Aorta (tissue), 5 donors: ENCODE data around the gene ANKRD44. TPM values are rescaled to one million over a fixed set of nuclear protein-coding genes. Genes with fewer than 3 reads are reported as not detected.
A peak's percentile ranks its signal among the peaks of the same experiment; 100 is the strongest.

ENCODE experiments used
- ATAC-seq: fragments of 200-7000 bp; cut with Tn5 transposase; one replicate; pipeline ENCODE4 v1.9.1; 2022; ENCODE audit warnings: moderate library complexity; ENCODE audit not compliant: low FRiP score
- DNase-seq, 2 donors: peaks; one replicate each; pipeline ENCODE4 v3.0.0-alpha.2; 2020
- H3K27ac ChIP-seq, 2 donors: one replicate each; pipeline ENCODE4 v1.5.1; 2013; ENCODE audit warnings: low read length in 2 of 2, mild to moderate bottlenecking in 2 of 2, moderate library complexity in 2 of 2, control low read depth in 1 of 2, inconsistent platforms in 1 of 2, low read depth in 1 of 2
- H3K27me3 ChIP-seq, 2 donors: one replicate each; pipeline ENCODE4 v1.6.1; 2013; ENCODE audit warnings: control low read depth in 1 of 2, low read length in 1 of 2, mild to moderate bottlenecking in 1 of 2, moderate library complexity in 1 of 2; ENCODE audit not compliant: insufficient read depth in 2 of 2, control insufficient read depth in 1 of 2
- H3K36me3 ChIP-seq, 2 donors: one replicate each; pipeline ENCODE4 v1.6.1; 2013; ENCODE audit warnings: control low read depth in 1 of 2, low read length in 1 of 2, mild to moderate bottlenecking in 1 of 2; ENCODE audit not compliant: insufficient read depth in 2 of 2, control insufficient read depth in 1 of 2
- H3K4me1 ChIP-seq, 2 donors: one replicate each; pipeline ENCODE4 v1.6.1; 2013; ENCODE audit warnings: low read length in 2 of 2, control low read depth in 1 of 2, mild to moderate bottlenecking in 1 of 2, moderate library complexity in 1 of 2; ENCODE audit not compliant: insufficient read depth in 2 of 2, control insufficient read depth in 1 of 2
- H3K4me3 ChIP-seq, 2 donors: one replicate each; pipeline ENCODE4 v1.5.1; 2013; ENCODE audit warnings: low read length in 2 of 2, control low read depth in 1 of 2, mild to moderate bottlenecking in 1 of 2
- H3K9me3 ChIP-seq: one replicate; pipeline ENCODE4 v1.6.1; 2013; ENCODE audit warnings: mild to moderate bottlenecking, low read length; ENCODE audit not compliant: control insufficient read depth
- WGBS, 2 donors: extraction: QIAGEN DNeasy Blood & Tissue Kit; methylation state at CpG; one replicate each; pipeline ENCODE4 v1.1.7; 2013; 5-methylcytosine and 5-hydroxymethylcytosine counted together
- intact Hi-C, 2 donors: fragments of 100-400 bp; cut with DNase I; formaldehyde crosslinking; loops; one replicate each; pipeline versions ENCODE4 v1.14.2 to v1.15.0; 2022
- polyA plus RNA-seq, 2 donors: library from polyadenylated mRNA; stranded (reverse); fragments of 200-250 nt; gene quantifications; one replicate each; pipeline ENCODE4 v1.2.3, GENCODE V29; 2013
- total RNA-seq, 2 donors: library from RNA; stranded (reverse); fragmentation: NEBNext Ultra II Directional; extraction: Animal tissue kit (Norgen Biotek cat#: 25700); gene quantifications; one replicate each; pipeline ENCODE4 v1.2.1, GENCODE V29; 2021
- donor health status: healthy with polysubstance abuse.
- donor health status: Bipolar disorder and iron deficiency.
- donor health status: DM: no; HTN: no; CAD: no.
- donor health status: DM: no; HTN: no; CAD: no.
- donor health status: DM: yes; HTN: yes; CAD: no.

The ANKRD44 gene
- total and polyA plus RNA-seq, 4 donors: 4.5 to 62.6 (median 33.8) TPM

DNA sequence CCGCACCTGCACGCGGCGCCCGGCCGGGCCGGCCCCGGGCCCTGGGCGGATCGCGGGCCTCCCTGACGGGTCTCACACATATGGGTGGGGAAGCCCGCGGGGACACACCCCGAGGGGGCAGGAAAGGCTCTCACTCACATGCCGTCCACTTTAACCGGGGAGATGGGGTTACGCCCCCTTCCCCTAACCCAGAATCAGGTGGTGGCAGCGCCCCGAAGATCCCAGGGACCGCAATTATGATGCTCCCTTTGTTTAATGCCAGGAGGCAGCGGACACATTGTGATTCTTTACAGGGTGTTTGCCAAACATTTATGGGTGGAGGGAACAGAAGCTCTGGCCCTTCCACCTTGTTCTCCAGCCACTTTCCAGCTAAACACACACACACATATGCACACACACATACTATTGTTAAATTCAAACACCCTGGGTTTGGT is 424 bp upstream of the ANKRD44 start:
- intact Hi-C loops: loop anchor here (2.0 to 10.0 kb wide), 3 partner anchors 120 to 296 kb away; no protein-coding TSS in a partner anchor

DNA sequence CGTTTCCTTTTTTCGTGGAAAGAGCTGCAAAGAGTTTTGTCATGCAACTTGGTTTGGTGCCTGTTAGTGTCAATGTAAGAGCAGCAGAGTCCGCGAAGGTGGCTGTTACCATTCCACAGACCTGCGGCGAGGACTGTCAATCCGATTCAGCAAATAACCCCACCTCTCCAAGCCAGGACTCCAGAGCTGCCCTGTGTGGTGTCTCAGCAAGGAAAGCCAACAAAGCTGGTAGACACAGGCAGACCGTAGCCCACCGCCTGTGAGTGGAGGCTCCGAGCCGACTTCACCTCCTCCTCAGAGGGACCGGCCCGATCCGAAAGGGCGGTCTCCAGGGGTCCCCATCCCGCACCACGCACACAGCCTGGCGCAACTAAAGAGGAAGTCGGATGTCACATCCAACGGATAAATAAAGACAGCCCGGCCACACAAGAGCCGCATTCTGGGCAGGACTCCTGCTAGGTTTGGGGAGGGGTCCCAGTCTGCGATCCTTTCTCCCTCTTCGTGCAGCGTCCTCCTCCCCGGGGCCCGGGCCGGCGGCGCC is 819 bp downstream of the ANKRD44 start:
- Histone ChIP-seq H3K4me3 (peak overlapping the region; percentile 78 to 97), H3K27ac (peak overlapping the region; percentile 43 to 55), H3K36me3 (no peaks in the 10 kb centered on the region), H3K9me3 (no peaks in the 10 kb centered on the region), H3K4me1 (peaks cover 2 to 9% of the 10 kb centered on the region in 2 donors), H3K27me3 (no peaks in the 10 kb centered on the region)
- ATAC-seq (peak; percentile 20), DNase-seq (peak; percentile 59 to 78)
- WGBS, 2 donors: 1% methylated on average over 30 of the region's 30 CpGs
- intact Hi-C loops: loop anchor here (2.0 to 10.0 kb wide), 5 partner anchors 55 to 295 kb away; no protein-coding TSS in a partner anchor

More for the DNA sequence above, 424 bp upstream of the ANKRD44 start:
- Histone ChIP-seq H3K4me1 (peaks cover under 1 to 7% of the 10 kb centered on the region in 2 donors), H3K4me3 (peak overlapping the region; percentile 78 to 97), H3K27ac (peak overlapping the region in 1 of 2 donors; percentile 86), H3K27me3 (no peaks in the 10 kb centered on the region), H3K36me3 (no peaks in the 10 kb centered on the region), H3K9me3 (no peaks in the 10 kb centered on the region)
- 0 to 1% methylated on average over 19 to 22 of the region's 22 CpGs for whole genome bisulfite sequencing, 2 donors
- DNase-seq (no peak), ATAC-seq (no peak)

DNA sequence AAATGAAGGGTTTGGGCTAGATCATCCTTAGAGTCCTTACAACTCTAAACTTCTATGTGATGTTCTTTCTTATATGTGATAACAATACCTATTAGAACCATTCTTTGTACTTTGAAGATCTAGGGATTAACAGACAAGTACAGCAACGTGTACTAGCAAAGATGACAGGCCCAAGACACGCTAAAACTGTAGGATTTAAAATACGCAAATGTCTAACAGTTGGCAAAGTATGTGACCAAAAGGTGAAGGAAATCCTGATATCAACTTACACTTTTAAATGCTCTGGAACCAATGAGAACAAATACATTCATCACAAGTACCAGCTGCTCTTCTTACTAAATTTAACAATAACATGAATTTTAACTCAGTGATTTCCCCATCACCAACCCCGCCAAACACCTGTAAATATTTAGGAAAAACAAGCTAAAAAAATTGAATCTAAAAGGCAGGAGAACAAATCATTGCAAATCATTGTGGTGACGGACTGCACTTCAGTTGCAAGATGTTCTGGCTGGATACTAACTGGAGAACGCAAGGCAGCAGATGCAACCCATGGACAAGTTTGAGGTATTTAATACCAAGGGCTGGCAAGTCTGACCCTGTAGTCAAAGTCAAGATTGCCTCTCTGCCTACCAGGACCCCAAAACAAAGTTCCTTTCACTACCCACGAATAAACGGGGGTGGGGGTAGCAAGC is 1.4 kb downstream of the ANKRD44 start:
- Histone ChIP-seq H3K27ac (peak overlapping the region; percentile 43 to 55), H3K9me3 (no peaks in the 10 kb centered on the region), H3K36me3 (no peaks in the 10 kb centered on the region), H3K4me1 (peaks cover 2 to 9% of the 10 kb centered on the region in 2 donors), H3K4me3 (peak overlapping the region; percentile 78 to 97), H3K27me3 (no peaks in the 10 kb centered on the region)
- DNase-seq (no peak), ATAC-seq (no peak)
- WGBS, 2 donors: 40 to 51% methylated on average over 8 of the region's 8 CpGs
- intact Hi-C loops: loop anchor here in 1 of 2 donors (2.0 to 10.0 kb wide), 2 partner anchors 54 to 112 kb away; no protein-coding TSS in a partner anchor

DNA sequence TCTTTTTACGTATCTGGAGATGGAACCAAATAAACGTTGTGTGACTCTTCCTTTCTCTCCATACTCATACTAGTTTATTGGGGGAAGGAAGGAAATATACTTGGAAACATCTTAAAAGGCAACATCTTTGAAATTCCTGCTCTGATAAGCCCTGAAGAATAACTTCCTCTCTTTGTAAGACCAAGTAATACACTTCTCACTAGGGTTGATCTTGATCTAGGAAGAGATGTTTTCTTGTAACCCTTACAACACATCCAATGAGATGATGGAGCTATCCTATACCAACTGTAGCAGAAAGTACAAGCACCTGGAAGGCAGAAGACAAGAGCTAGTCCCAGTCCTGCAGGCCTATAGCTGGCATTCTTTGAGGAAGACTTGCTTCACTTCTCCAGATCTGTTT is 2.0 kb downstream of the ANKRD44 start:
- 42 to 49% methylated on average over 2 of the region's 2 CpGs for WGBS, 2 donors
- no peaks in the 10 kb centered on the region for H3K9me3 ChIP-seq
- H3K27ac ChIP-seq: peak overlapping the region; percentile 45 to 54
- no peak for DNase-seq
- H3K4me3 ChIP-seq: peak overlapping the region in 1 of 2 donors; percentile 78
- no peak for ATAC-seq
- no peaks in the 10 kb centered on the region for H3K27me3 ChIP-seq
- intact Hi-C loops: loop anchor here in 1 of 2 donors (2.0 to 10.0 kb wide), 2 partner anchors 54 to 112 kb away; no protein-coding TSS in a partner anchor
- H3K4me1 ChIP-seq: peaks cover 2 to 9% of the 10 kb centered on the region in 2 donors
- H3K36me3 ChIP-seq: no peaks in the 10 kb centered on the region

DNA sequence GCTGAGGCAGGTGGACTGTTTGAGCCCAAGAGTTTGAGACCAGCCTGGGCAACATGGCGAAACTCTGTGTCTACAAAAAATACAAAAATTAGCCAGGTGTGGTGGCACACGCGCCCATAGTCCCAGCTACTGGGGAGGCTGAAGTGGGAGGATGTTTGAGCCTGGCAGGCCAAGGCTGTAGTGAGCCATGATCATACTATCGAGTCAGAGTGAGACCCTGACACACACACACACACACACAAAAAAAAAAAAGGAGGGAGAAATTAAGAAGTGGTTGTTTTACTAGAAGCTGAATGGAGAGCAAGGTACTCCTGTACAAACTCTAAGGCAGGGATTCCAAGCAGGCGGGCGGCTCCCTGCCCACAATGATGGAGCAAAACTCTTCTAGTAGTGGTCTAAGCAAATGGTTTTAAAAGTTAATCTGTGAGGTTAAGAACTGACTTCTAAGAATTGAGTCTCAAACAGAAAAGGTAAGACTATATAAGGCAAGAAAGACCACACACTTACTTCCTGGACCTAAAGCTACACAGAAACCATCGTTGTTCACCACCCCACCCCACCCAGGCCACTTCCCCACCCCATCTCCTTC is 2.6 kb downstream of the ANKRD44 start:
- no peaks in the 10 kb centered on the region for H3K36me3 ChIP-seq
- no peak for ATAC-seq
- no peak overlapping the region for H3K4me3 ChIP-seq
- H3K27ac ChIP-seq: peak overlapping the region in 1 of 2 donors; percentile 25
- H3K4me1 ChIP-seq: peaks cover 2 to 9% of the 10 kb centered on the region in 2 donors
- WGBS, 2 donors: 83 to 87% methylated on average over 7 of the region's 7 CpGs
- no peaks in the 10 kb centered on the region for H3K9me3 ChIP-seq
- no peaks in the 10 kb centered on the region for H3K27me3 ChIP-seq
- intact Hi-C loops: loop anchor here in 1 of 2 donors (2.0 to 10.0 kb wide), 2 partner anchors 53 to 111 kb away; no protein-coding TSS in a partner anchor
- DNase-seq: no peak

DNA sequence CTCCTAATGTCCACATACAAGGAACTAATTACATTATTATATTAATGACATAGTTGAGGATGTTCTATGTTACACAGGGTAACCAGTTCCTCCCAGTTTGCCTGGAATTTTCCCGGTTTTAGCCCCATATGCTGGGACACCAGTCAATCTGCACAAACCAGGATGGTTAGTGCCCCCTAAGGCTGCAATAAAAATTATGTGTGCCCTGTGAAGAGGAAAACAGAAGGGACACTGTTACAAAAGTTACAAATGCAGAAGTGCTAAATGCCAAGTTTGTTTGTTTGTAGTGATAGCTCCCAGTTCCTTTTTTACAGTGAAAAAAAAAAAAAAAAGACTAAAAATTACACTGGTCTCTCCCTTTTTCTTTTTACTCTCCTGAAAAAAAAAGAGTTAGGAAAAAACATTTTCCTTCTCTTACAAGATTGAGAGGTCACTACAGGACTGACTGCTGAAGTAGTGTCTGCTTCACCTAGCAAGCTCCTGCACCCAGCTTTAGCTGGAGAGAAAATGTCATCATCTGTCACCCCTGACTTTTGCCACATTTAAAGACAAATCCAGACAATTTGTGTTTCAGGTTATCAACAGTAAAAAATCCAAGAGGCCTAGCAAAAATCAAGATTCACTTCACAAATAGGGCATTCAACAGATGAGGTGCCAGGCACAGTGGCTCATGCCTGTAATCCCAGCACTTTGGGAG is 3.2 kb downstream of the ANKRD44 start:
- Histone ChIP-seq H3K36me3 (no peaks in the 10 kb centered on the region), H3K27me3 (no peaks in the 10 kb centered on the region), H3K9me3 (no peaks in the 10 kb centered on the region), H3K4me1 (peaks cover 2 to 9% of the 10 kb centered on the region in 2 donors), H3K27ac (peak overlapping the region in 1 of 2 donors; percentile 77), H3K4me3 (no peak overlapping the region)
- no peak for DNase-seq
- ATAC-seq: no peak
- 63 to 69% methylated on average over 1 of the region's 1 CpG for WGBS, 2 donors
- intact Hi-C loops: loop anchor here in 1 of 2 donors (10.0 kb wide), 1 partner anchor 53 kb away; no protein-coding TSS in a partner anchor

DNA sequence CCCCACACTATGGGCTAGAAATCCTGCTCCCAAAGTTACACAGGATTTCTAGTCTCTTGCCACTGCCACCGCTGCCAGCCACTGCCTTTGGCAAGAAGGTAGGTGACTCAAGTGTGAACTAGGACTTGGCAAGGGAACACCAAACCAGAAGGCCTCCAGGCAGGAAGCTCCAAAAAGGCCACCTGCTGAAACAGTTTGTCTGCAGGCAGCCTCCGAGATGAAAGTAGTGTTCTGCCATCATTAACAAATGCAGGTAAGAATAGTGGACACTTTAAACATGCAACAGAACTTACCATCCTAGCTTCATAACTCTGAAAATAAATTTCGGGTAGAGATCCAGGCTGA is 3.9 kb downstream of the ANKRD44 start:
- no peak overlapping the region for H3K4me3 ChIP-seq
- ATAC-seq (peak; percentile 40), DNase-seq (peak; percentile 77 to 86)
- intact Hi-C loops: loop anchor here in 1 of 2 donors (10.0 kb wide), 1 partner anchor 52 kb away; no protein-coding TSS in a partner anchor
- peak overlapping the region in 1 of 2 donors; percentile 69 for H3K27ac ChIP-seq
- H3K9me3 ChIP-seq: no peaks in the 10 kb centered on the region
- no peaks in the 10 kb centered on the region for H3K36me3 ChIP-seq
- 12 to 14% methylated on average over 3 of the region's 3 CpGs for WGBS, 2 donors
- H3K27me3 ChIP-seq: no peaks in the 10 kb centered on the region
- peaks cover 2 to 9% of the 10 kb centered on the region in 2 donors for H3K4me1 ChIP-seq

DNA sequence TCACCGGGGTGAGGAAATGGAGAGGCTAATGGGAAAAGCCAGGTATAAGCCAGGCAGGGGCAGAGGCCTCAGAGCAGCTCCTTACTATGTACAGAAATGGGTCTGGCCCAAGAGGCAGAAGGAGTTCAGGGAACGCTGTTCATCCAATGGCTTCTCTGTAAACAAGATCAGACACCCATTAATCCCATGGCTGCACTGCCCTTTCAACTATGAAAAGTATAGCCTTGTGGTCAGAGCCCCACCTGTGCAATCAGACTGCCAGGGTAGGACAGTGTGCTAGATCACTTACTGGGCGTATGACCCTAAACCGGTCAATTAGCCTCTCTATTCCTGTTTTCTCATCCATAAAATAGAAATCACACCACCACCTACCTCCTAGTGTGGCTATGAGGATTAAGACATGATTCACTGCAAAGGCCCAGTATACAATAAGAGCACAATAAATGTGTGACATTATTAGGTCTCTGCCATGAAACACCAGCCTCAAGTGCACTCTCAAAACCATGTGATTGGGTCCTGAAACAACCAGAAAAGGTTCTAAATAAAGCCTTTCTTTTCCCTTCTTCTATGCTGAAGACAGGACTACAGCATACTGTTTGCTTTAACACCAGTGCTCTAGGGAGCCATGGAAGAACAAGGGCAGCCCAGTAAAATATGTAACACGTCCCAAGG is 4.4 kb downstream of the ANKRD44 start:
- peaks cover 2 to 9% of the 10 kb centered on the region in 2 donors for H3K4me1 ChIP-seq
- no peaks in the 10 kb centered on the region for H3K27me3 ChIP-seq
- H3K36me3 ChIP-seq: no peaks in the 10 kb centered on the region
- ATAC-seq: no peak
- no peak overlapping the region for H3K4me3 ChIP-seq
- intact Hi-C loops: loop anchor here in 1 of 2 donors (10.0 kb wide), 1 partner anchor 51 kb away; no protein-coding TSS in a partner anchor
- no peaks in the 10 kb centered on the region for H3K9me3 ChIP-seq
- H3K27ac ChIP-seq: peak overlapping the region in 1 of 2 donors; percentile 69
- no peak for DNase-seq
- WGBS, 2 donors: 73 to 74% methylated on average over 5 of the region's 5 CpGs
